ENCODE data around the gene RAB40B. TPM values are rescaled to one million over a fixed set of nuclear protein-coding genes. Genes with fewer than 3 reads are reported as not detected.

Gene RAB40B
- total and polyA plus RNA-seq, 4 donors, result 2.9 to 12.1 (median 10.5) TPM

DNA sequence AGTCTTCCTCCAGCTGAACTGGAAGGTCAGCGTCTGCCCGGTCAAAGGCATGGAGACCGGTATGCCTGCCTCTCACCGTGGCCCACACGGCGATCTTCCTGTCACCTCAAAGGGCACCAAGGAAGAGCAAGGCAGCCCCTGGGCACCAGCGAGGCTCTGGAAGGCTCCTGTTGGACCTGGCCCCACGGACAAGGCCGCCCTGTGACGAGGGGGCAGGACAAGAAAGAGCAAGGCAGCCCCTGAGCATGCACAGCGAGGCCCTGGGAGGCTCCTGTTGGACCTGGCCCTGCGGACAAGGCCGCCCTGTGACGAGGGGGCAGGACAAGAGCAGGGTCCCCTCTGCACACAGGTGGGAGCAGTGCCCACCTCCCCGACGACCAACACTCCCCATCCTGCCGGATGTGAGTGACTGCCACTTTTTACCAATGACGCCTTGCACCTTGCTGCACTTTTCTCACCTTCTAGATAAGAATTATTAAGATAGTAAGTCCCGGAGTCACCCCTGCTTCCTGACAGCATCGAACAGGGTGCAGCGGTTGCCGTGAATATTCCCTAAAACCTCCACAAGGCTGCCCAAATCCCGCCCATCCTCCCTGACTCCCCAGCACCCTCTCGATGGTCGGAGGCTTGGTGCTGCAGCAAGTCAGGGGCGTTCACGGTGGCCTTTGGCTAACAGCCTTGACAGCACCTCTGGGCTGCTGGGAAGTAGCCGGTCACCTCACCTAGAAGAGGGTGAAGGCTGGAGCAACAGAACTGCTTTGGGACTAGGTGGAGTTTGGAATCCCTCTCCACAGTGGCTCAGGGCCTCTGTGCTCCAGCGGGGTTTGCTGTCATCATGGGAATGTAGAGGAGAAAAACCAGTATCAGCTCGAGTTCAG, 44.6 kb downstream of the RAB40B start:
- Histone ChIP-seq H3K27ac (ENCODE audit: low read depth in 1 of 2, low read length in 2 of 2) (no peak overlapping the region), H3K4me3 (ENCODE audit: low read depth in 1 of 3, low read length in 3 of 3) (no peak overlapping the region), H3K9me3 (ENCODE audit: control insufficient read depth in 4 of 4, low read length in 3 of 4) (no peaks in the 10 kb centered on the region), H3K27me3 (ENCODE audit: control insufficient read depth in 4 of 4, insufficient read depth in 4 of 4, low read length in 3 of 4) (no peaks in the 10 kb centered on the region), H3K36me3 (ENCODE audit: control insufficient read depth in 4 of 4, insufficient read depth in 3 of 4, low read depth in 1 of 4, low read length in 3 of 4) (peaks cover 0 to 9% (median 2%) of the 10 kb centered on the region in 4 donors), H3K4me1 (ENCODE audit: control insufficient read depth in 4 of 4, insufficient read depth in 4 of 4, low read length in 3 of 4) (peaks cover 0 to 9% (median 5%) of the 10 kb centered on the region in 4 donors), H3K9ac (ENCODE audit: low read depth in 1 of 2, low read length in 2 of 2) (no peak overlapping the region)
- WGBS, result 88% methylated on average over 30 of the region's 30 CpGs
- no peak for DNase-seq (ENCODE audit: low spot score)
- TF ChIP-seq GABPA (IDR thresholded peaks at IDR 0.05 in 1 of 2, conservative IDR thresholded peaks at IDR 0.05 in 1 of 2), result no peak
- no peak for TF ChIP-seq JUND (IDR thresholded peaks at IDR 0.05)
- TF ChIP-seq, protein P1, sequence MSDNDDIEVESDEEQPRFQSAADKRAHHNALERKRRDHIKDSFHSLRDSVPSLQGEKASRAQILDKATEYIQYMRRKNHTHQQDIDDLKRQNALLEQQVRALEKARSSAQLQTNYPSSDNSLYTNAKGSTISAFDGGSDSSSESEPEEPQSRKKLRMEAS (IDR thresholded peaks at IDR 0.05), result no peak
- TF ChIP-seq FOXA2 (IDR thresholded peaks at IDR 0.05), result no peak
- no peak for TF ChIP-seq TAF1 (conservative IDR thresholded peaks at IDR 0.05)
- TF ChIP-seq, protein P2, sequence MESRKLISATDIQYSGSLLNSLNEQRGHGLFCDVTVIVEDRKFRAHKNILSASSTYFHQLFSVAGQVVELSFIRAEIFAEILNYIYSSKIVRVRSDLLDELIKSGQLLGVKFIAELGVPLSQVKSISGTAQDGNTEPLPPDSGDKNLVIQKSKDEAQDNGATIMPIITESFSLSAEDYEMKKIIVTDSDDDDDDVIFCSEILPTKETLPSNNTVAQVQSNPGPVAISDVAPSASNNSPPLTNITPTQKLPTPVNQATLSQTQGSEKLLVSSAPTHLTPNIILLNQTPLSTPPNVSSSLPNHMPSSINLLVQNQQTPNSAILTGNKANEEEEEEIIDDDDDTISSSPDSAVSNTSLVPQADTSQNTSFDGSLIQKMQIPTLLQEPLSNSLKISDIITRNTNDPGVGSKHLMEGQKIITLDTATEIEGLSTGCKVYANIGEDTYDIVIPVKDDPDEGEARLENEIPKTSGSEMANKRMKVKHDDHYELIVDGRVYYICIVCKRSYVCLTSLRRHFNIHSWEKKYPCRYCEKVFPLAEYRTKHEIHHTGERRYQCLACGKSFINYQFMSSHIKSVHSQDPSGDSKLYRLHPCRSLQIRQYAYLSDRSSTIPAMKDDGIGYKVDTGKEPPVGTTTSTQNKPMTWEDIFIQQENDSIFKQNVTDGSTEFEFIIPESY (IDR thresholded peaks at IDR 0.05), result no peak
- TF ChIP-seq HNF4A (conservative IDR thresholded peaks at IDR 0.05), result no peak
- TF ChIP-seq SP1 (IDR thresholded peaks at IDR 0.05), result no peak
- no peak for TF ChIP-seq YY1 (IDR thresholded peaks at IDR 0.05)
- TF ChIP-seq RAD21 (IDR thresholded peaks at IDR 0.05), result no peak
- TF ChIP-seq REST (IDR thresholded peaks at IDR 0.05), result no peak
- no peak for TF ChIP-seq RXRA (IDR thresholded peaks at IDR 0.05)
- no peak for TF ChIP-seq NR2F2 (IDR thresholded peaks at IDR 0.05)

DNA sequence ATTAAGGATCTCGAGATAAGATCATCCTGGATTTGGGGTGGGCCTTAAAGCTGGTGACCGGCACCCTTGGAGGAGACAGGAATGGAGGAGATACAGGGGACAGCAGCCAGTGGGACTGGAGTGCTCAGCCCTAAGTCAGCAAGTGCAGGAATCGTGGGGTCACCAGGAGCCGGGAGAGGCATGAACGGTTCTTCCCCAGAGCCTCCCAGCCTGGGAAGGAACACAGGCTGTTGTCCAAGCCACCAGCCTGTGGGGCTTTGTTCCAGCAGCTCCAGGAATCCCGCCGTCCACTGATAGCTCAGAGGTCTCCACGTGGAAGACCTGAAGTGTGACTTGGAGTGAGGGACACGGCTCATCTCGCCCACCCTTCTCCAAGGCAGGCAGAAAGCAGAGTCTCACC, 47.8 kb downstream of the RAB40B start:
- no peak overlapping the region for H3K27ac ChIP-seq (ENCODE audit: low read depth in 1 of 2, low read length in 2 of 2)
- no peaks in the 10 kb centered on the region for H3K9me3 ChIP-seq (ENCODE audit: control insufficient read depth in 4 of 4, low read length in 3 of 4)
- WGBS, result 77% methylated on average over 10 of the region's 10 CpGs
- peaks cover 7 to 22% (median 15%) of the 10 kb centered on the region in 4 donors for H3K4me1 ChIP-seq (ENCODE audit: control insufficient read depth in 4 of 4, insufficient read depth in 4 of 4, low read length in 3 of 4)
- DNase-seq (ENCODE audit: low spot score), result no peak
- H3K4me3 ChIP-seq (ENCODE audit: low read depth in 1 of 3, low read length in 3 of 3), result no peak overlapping the region
- TF ChIP-seq, protein P2 (IDR thresholded peaks at IDR 0.05), result no peak
- no peak for TF ChIP-seq ATF3 (IDR thresholded peaks at IDR 0.05)
- no peak for TF ChIP-seq JUND (IDR thresholded peaks at IDR 0.05)
- H3K9ac ChIP-seq (ENCODE audit: low read depth in 1 of 2, low read length in 2 of 2), result no peak overlapping the region
- H3K27me3 ChIP-seq (ENCODE audit: control insufficient read depth in 4 of 4, insufficient read depth in 4 of 4, low read length in 3 of 4), result no peaks in the 10 kb centered on the region
- H3K36me3 ChIP-seq (ENCODE audit: control insufficient read depth in 4 of 4, insufficient read depth in 3 of 4, low read depth in 1 of 4, low read length in 3 of 4), result no peaks in the 10 kb centered on the region

Measured in liver (tissue), 9 donors.